A673 (cell line): Measurements from ENCODE around the gene FBXO21.

Source experiments
- CTCF ChIP-seq: fragments of 300-800, 200-600 bp; sonication (generic); conservative IDR thresholded peaks from 2 replicates; pipeline ENCODE4 v1.5.1; 2017; ENCODE audit warnings: low read depth, mild to moderate bottlenecking, antibody characterized with exemption, low read length, moderate library complexity, mixed read lengths
- EZH2 ChIP-seq: fragments of 200-600 bp; sonication (generic); IDR thresholded peaks from 2 replicates; pipeline ENCODE4 v1.6.1; 2017; ENCODE audit warnings: borderline replicate concordance, low read depth, mild to moderate bottlenecking, mixed read lengths, antibody characterized with exemption, low read length; ENCODE audit not compliant: poor library complexity, severe bottlenecking

GRCh38 chr12:117182866-117183265, 7.4 kb downstream of the FBXO21 start:
- TF ChIP-seq CTCF (no peak), EZH2 (no peak)
